HepG2 (cell line): ENCODE results near the gene TOX4. TPM values are rescaled to one million over a fixed set of nuclear protein-coding genes. Genes with fewer than 3 reads are reported as not detected.

Experiments
- ATF5 ChIP-seq: sonication (generic); formaldehyde crosslinking; IDR thresholded peaks from 2 replicates; pipeline ENCODE4 v1.4.0; 2020; ENCODE audit warnings: mild to moderate bottlenecking, low read depth, missing genetic modification reagents
- BATF2 ChIP-seq: sonication (generic); formaldehyde crosslinking; IDR thresholded peaks from 2 replicates; pipeline ENCODE4 v1.8.0; 2022; ENCODE audit warnings: mild to moderate bottlenecking, missing genetic modification reagents, moderate library complexity
- ELF4 ChIP-seq: sonication (generic); formaldehyde crosslinking; IDR thresholded peaks from 2 replicates; pipeline ENCODE4 v1.5.0; 2020; ENCODE audit warnings: missing genetic modification reagents, mild to moderate bottlenecking, moderate library complexity, borderline replicate concordance
- ETV6 ChIP-seq: sonication (generic); formaldehyde crosslinking; conservative IDR thresholded peaks from 2 replicates; pipeline ENCODE4 v1.4.0; 2020; ENCODE audit warnings: missing genetic modification reagents
- HOXA5 ChIP-seq: sonication (generic); formaldehyde crosslinking; IDR thresholded peaks from 2 replicates; pipeline ENCODE4 v1.4.0; 2020; ENCODE audit warnings: missing genetic modification reagents
- MAFK ChIP-seq, 2 experiments: IDR thresholded peaks in 1 of 2; conservative IDR thresholded peaks in 1 of 2; 2 replicates each; pipeline ENCODE4 v1.6.1; 2011; ENCODE audit warnings: improper control_type of control experiment in 2 of 2, low read length in 2 of 2
- NFKB2 ChIP-seq: sonication (generic); formaldehyde crosslinking; IDR thresholded peaks from 2 replicates; pipeline ENCODE4 v1.4.0; 2020; ENCODE audit warnings: missing genetic modification reagents, borderline replicate concordance
- NFRKB ChIP-seq: fragments of 450-650 bp; IDR thresholded peaks from 2 replicates; pipeline ENCODE4 v1.6.1; 2017
- PHB2 ChIP-seq: fragments of 450-650 bp; IDR thresholded peaks from 2 replicates; pipeline ENCODE4 v1.6.1; 2018; ENCODE audit not compliant: partially characterized antibody
- PLSCR1 ChIP-seq: sonication (generic); formaldehyde crosslinking; IDR thresholded peaks from 2 replicates; pipeline ENCODE4 v1.5.0; 2020; ENCODE audit warnings: missing genetic modification reagents, mild to moderate bottlenecking, borderline replicate concordance
- POGZ ChIP-seq: sonication (generic); formaldehyde crosslinking; IDR thresholded peaks from 2 replicates; pipeline ENCODE4 v1.4.0; 2020; ENCODE audit warnings: mild to moderate bottlenecking, missing genetic modification reagents
- RARG ChIP-seq: sonication (generic); formaldehyde crosslinking; IDR thresholded peaks from 2 replicates; pipeline ENCODE4 v1.4.0; 2020; ENCODE audit warnings: low read depth, mild to moderate bottlenecking, missing genetic modification reagents
- RXRB ChIP-seq: IDR thresholded peaks from 2 replicates; pipeline ENCODE4 v1.6.1; 2016; ENCODE audit warnings: borderline replicate concordance, missing genetic modification reagents, missing compliant biosample characterization
- TAF15 ChIP-seq: fragments of 200-400 bp; formaldehyde crosslinking; IDR thresholded peaks from one replicate; pipeline ENCODE4 v1.6.1; 2018; ENCODE audit warnings: mild to moderate bottlenecking, low read depth, low read length; ENCODE audit not compliant: poor library complexity, severe bottlenecking
- TBX2 ChIP-seq: sonication (generic); formaldehyde crosslinking; IDR thresholded peaks from 2 replicates; pipeline ENCODE4 v1.5.0; 2020; ENCODE audit warnings: missing genetic modification reagents, mild to moderate bottlenecking, borderline replicate concordance
- UBTF ChIP-seq: sonication (generic); formaldehyde crosslinking; IDR thresholded peaks from 2 replicates; pipeline ENCODE4 v1.4.0; 2020; ENCODE audit warnings: mild to moderate bottlenecking, missing genetic modification reagents
- ZIK1 ChIP-seq: sonication (generic); formaldehyde crosslinking; IDR thresholded peaks from 2 replicates; pipeline ENCODE4 v1.5.0; 2020; ENCODE audit warnings: mild to moderate bottlenecking, low read depth, missing genetic modification reagents, borderline replicate concordance
- ZNF138 ChIP-seq: sonication (generic); formaldehyde crosslinking; IDR thresholded peaks from 2 replicates; pipeline ENCODE4 v1.5.0; 2020; ENCODE audit warnings: mild to moderate bottlenecking, low read depth, missing genetic modification reagents
- ZNF24 ChIP-seq: fragments of 450-650 bp; IDR thresholded peaks from 2 replicates; pipeline ENCODE4 v1.6.1; 2017; ENCODE audit warnings: antibody characterized with exemption, mild to moderate bottlenecking
- ZNF383 ChIP-seq: sonication (generic); formaldehyde crosslinking; IDR thresholded peaks from 2 replicates; pipeline ENCODE4 v1.4.0; 2020; ENCODE audit warnings: missing genetic modification reagents, mild to moderate bottlenecking, borderline replicate concordance
- ZNF460 ChIP-seq: sonication (generic); formaldehyde crosslinking; IDR thresholded peaks from 2 replicates; pipeline ENCODE4 v1.5.1; 2020; ENCODE audit warnings: missing genetic modification reagents, mild to moderate bottlenecking, borderline replicate concordance
- ZNF546 ChIP-seq: sonication (generic); formaldehyde crosslinking; conservative IDR thresholded peaks from 2 replicates; pipeline ENCODE4 v1.8.1; 2023; ENCODE audit warnings: mild to moderate bottlenecking, missing genetic modification reagents
- ZNF569 ChIP-seq: sonication (generic); formaldehyde crosslinking; IDR thresholded peaks from 2 replicates; pipeline ENCODE4 v1.5.0; 2020; ENCODE audit warnings: mild to moderate bottlenecking, missing genetic modification reagents, moderate library complexity, borderline replicate concordance
- ZNF740 ChIP-seq: sonication (generic); formaldehyde crosslinking; IDR thresholded peaks from 2 replicates; pipeline ENCODE4 v1.4.0; 2020; ENCODE audit warnings: missing genetic modification reagents
- polyA plus RNA-seq, 8 experiments: library from polyadenylated mRNA; depleted of rRNA in 3 of 8; stranded (reverse) in 7 of 8; unstranded in 1 of 8; fragments of >200 nt; fragmentation: Illumina TruSeq in 4 of 8; extraction: Trizol in 4 of 8; gene quantifications; 2 replicates each; pipeline versions ENCODE4 v1.2.1 to v1.2.3, GENCODE V29; 2011 to 2016; ENCODE audit warnings: low read depth in 4 of 8, missing spikeins in 1 of 8, mixed read lengths in 1 of 8; ENCODE audit not compliant: insufficient read depth in 1 of 8
- total RNA-seq, 5 experiments: library from RNA; depleted of rRNA; stranded (reverse); fragments of >200 nt; fragmentation: Illumina TruSeq; extraction: Trizol; gene quantifications; 2 replicates each; pipeline ENCODE4 v1.2.3, GENCODE V29; 2016; ENCODE audit warnings: low read depth in 1 of 5

TOX4 gene
- total and polyA plus RNA-seq, 2 of the 13 experiments (the other 11 are each of a cell fraction or from before 2014, with no cell fraction given), result 71.8 to 163 TPM

GRCh38 chr14:21437063-21437901 lies 39.7 kb upstream of the TOX4 start (continued):
- TF ChIP-seq ZIK1 (CRISPR knock-in tag) (peak; percentile 84; the same call in 1 of the 2 replicates), NFKB2 (CRISPR knock-in tag) (peak; percentile 98), ZNF546 (CRISPR knock-in tag) (0 out of 2 replicates have a peak, but pooled peaks have one; percentile 29), HOXA5 (peak; percentile 81; the same call in 1 of the 2 replicates), POGZ (CRISPR knock-in tag) (peak; percentile 88), ZNF740 (CRISPR knock-in tag) (peak; percentile 97), RARG (no peak), ELF4 (CRISPR knock-in tag) (peak; percentile 49; the same call in 1 of the 2 replicates), MAFK (conservative IDR thresholded peaks at IDR 0.05 in 1 of 2, IDR thresholded peaks at IDR 0.05 in 1 of 2; ENCODE audit: low read length in 2 of 2) (no peak), PLSCR1 (CRISPR knock-in tag) (no peak), TAF15 (peak; percentile 96), ETV6 (peak; percentile 92), RXRB (CRISPR knock-in tag) (peak; percentile 77), TBX2 (peak; percentile 89; the same call in 1 of the 2 replicates), ZNF383 (CRISPR knock-in tag) (no peak), UBTF (peak; percentile 95), NFRKB (no peak), ZNF569 (no peak), PHB2 (no peak), ATF5 (CRISPR knock-in tag) (0 out of 2 replicates have a peak, but pooled peaks have one; percentile 51), ZNF138 (no peak), BATF2 (no peak), ZNF460 (CRISPR knock-in tag) (no peak; the same call in 1 of the 2 replicates), ZNF24 (no peak)
